SK-N-MC (cell line): ENCODE measurements around the gene UGDH.

ENCODE experiments used
- EZH2 ChIP-seq: fragments of 200-600 bp; sonication (generic); IDR thresholded peaks from one replicate; pipeline ENCODE4 v1.6.1; 2017; ENCODE audit warnings: antibody characterized with exemption
- POLR2AphosphoS5 ChIP-seq: IDR thresholded peaks from 2 replicates; pipeline ENCODE4 v1.6.1; 2012; ENCODE audit warnings: mild to moderate bottlenecking, low read depth, low read length, borderline replicate concordance

DNA sequence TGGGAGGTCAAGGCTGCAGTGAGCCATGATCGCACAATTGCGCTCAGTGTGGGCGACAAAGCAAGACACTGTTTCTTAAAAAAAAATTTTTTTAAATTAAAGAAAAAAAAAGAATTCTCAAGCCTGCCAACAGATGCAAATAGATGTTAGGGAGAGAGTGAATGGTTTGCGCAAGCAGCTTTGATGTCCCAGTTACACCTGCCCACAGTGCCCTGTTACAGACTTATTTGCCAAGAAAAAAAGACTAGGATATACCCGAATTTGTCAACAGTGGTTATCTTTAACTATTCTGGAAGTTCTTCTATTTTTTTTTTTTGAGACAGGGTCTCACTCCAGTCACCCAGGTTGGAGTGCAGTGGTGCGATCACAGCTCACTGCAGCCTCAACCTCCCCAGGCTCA is 44.3 kb upstream of the UGDH start:
- no peak for TF ChIP-seq EZH2
- TF ChIP-seq POLR2AphosphoS5 = no peak
